ENCODE measurements around the gene SLC6A3. TPM values are rescaled to one million over a fixed set of nuclear protein-coding genes. Genes with fewer than 3 reads are reported as not detected.

SLC6A3 gene
- polyA plus RNA-seq, 3 donors, result not detected

DNA sequence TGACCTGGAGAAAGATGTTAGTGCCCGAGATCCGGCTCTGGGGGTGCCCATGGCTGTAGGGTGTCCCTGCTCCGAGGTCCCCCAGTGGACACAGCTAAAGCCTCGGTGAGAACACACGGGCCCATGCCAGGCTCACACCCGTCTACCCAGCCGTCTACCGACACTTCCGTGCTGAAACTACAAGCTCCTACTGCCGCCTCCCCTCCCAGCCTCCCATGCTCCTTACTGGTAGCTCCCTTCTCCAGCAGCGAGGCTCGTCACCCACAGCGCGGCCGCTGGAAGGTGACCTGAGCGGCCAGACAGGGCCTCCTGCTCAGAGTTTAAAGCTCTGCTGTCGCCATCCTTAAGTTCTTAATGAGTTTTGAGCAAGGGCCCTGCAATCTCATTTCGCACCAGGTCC, 67.1 kb downstream of the SLC6A3 start:
- 97% methylated on average over 18 of the region's 18 CpGs for WGBS (ENCODE audit: insufficient coverage)
- Histone ChIP-seq H4K20me1 (ENCODE audit: insufficient read depth, low read length) (no peaks in the 10 kb centered on the region), H2AFZ (ENCODE audit: insufficient read depth, low read depth, low read length, poor library complexity, severe bottlenecking) (no peak overlapping the region), H3K4me2 (replicated peaks; ENCODE audit: extremely low read depth, low read length, poor library complexity, severe bottlenecking) (no peak overlapping the region), H3K27me3 (ENCODE audit: control insufficient read depth in 2 of 2, insufficient read depth in 2 of 2, low read length in 2 of 2) (peaks cover 0 to 2% of the 10 kb centered on the region in 2 donors), H3K27ac (ENCODE audit: low read depth in 1 of 2, low read length in 2 of 2) (no peak overlapping the region), H3K4me1 (ENCODE audit: control insufficient read depth in 1 of 2, insufficient read depth in 2 of 2, low read length in 2 of 2) (no peaks in the 10 kb centered on the region), H3K36me3 (replicated peaks in 1 of 2; ENCODE audit: control insufficient read depth in 1 of 2, insufficient read depth in 2 of 2, low read length in 2 of 2) (no peaks in the 10 kb centered on the region), H3K9ac (ENCODE audit: insufficient read depth, low read length, poor library complexity, severe bottlenecking) (no peak overlapping the region), H3K9me3 (replicated peaks in 1 of 2; ENCODE audit: control insufficient read depth in 1 of 2, insufficient read depth in 1 of 2, low read length in 2 of 2) (peaks cover 7 to 13% of the 10 kb centered on the region in 2 donors), H3K79me2 (ENCODE audit: insufficient read depth, low read length) (no peaks in the 10 kb centered on the region), H3K4me3 (replicated peaks in 1 of 3; ENCODE audit: low read depth in 2 of 3, low read length in 3 of 3) (no peak overlapping the region)
- H3K27me3 Mint-ChIP-seq (ENCODE audit: low read depth in 3 of 3), result peaks cover 18 to 50% (median 28%) of the 10 kb centered on the region in 3 donors
- intact Hi-C loops (cut with micrococcal nuclease), result no loop called here
- H3K27ac Mint-ChIP-seq, result no peak overlapping the region
- H3K9me3 Mint-ChIP-seq, result peaks cover 6 to 15% (median 13%) of the 10 kb centered on the region in 7 donors
- no peak for DNase-seq
- no peaks in the 10 kb centered on the region for H3K36me3 Mint-ChIP-seq
- TF ChIP-seq, protein P1, sequence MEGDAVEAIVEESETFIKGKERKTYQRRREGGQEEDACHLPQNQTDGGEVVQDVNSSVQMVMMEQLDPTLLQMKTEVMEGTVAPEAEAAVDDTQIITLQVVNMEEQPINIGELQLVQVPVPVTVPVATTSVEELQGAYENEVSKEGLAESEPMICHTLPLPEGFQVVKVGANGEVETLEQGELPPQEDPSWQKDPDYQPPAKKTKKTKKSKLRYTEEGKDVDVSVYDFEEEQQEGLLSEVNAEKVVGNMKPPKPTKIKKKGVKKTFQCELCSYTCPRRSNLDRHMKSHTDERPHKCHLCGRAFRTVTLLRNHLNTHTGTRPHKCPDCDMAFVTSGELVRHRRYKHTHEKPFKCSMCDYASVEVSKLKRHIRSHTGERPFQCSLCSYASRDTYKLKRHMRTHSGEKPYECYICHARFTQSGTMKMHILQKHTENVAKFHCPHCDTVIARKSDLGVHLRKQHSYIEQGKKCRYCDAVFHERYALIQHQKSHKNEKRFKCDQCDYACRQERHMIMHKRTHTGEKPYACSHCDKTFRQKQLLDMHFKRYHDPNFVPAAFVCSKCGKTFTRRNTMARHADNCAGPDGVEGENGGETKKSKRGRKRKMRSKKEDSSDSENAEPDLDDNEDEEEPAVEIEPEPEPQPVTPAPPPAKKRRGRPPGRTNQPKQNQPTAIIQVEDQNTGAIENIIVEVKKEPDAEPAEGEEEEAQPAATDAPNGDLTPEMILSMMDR (IDR thresholded peaks at IDR 0.05), result no peak
- peaks cover 6% of the 10 kb centered on the region for H3K4me1 Mint-ChIP-seq
- no peak overlapping the region for H3K4me3 Mint-ChIP-seq

DNA sequence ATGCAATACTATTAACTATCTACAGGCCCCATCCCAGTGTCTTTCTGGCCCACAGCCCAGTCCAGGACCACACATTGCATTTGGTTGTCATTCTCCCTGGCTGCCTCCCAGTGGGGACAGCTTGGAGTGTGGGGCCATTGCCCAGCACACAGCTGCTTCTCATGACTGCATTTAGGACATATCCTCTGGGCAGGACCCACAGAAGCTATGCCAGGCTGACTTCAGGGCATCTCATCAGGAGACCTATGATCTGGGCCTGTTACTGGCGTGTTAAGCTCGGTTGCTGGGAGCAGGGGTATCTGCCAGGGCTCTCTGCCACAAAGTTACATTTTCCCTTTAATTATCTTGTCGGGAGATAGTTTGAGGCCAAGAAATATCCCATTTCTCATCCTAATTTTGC, 68.3 kb downstream of the SLC6A3 start:
- Mint-ChIP-seq H3K27ac (no peak overlapping the region), H3K4me1 (peaks cover 7% of the 10 kb centered on the region), H3K27me3 (ENCODE audit: low read depth in 3 of 3) (peaks cover 18 to 47% (median 27%) of the 10 kb centered on the region in 3 donors), H3K9me3 (peaks cover 6 to 15% (median 13%) of the 10 kb centered on the region in 7 donors), H3K4me3 (no peak overlapping the region), H3K36me3 (no peaks in the 10 kb centered on the region)
- Histone ChIP-seq H3K4me1 (ENCODE audit: control insufficient read depth in 1 of 2, insufficient read depth in 2 of 2, low read length in 2 of 2) (no peaks in the 10 kb centered on the region), H3K79me2 (ENCODE audit: insufficient read depth, low read length) (no peaks in the 10 kb centered on the region), H4K20me1 (ENCODE audit: insufficient read depth, low read length) (no peaks in the 10 kb centered on the region), H3K4me3 (replicated peaks in 1 of 3; ENCODE audit: low read depth in 2 of 3, low read length in 3 of 3) (no peak overlapping the region), H3K36me3 (replicated peaks in 1 of 2; ENCODE audit: control insufficient read depth in 1 of 2, insufficient read depth in 2 of 2, low read length in 2 of 2) (no peaks in the 10 kb centered on the region), H3K4me2 (replicated peaks; ENCODE audit: extremely low read depth, low read length, poor library complexity, severe bottlenecking) (no peak overlapping the region), H2AFZ (ENCODE audit: insufficient read depth, low read depth, low read length, poor library complexity, severe bottlenecking) (no peak overlapping the region), H3K9ac (ENCODE audit: insufficient read depth, low read length, poor library complexity, severe bottlenecking) (no peak overlapping the region), H3K27me3 (ENCODE audit: control insufficient read depth in 2 of 2, insufficient read depth in 2 of 2, low read length in 2 of 2) (peaks cover 0 to 2% of the 10 kb centered on the region in 2 donors), H3K27ac (ENCODE audit: low read depth in 1 of 2, low read length in 2 of 2) (no peak overlapping the region), H3K9me3 (replicated peaks in 1 of 2; ENCODE audit: control insufficient read depth in 1 of 2, insufficient read depth in 1 of 2, low read length in 2 of 2) (peaks cover 7 to 13% of the 10 kb centered on the region in 2 donors)
- WGBS (ENCODE audit: insufficient coverage), result 100% methylated on average over 2 of the region's 3 CpGs
- DNase-seq, result no peak
- TF ChIP-seq, protein P1 (IDR thresholded peaks at IDR 0.05), result no peak
- intact Hi-C loops (cut with micrococcal nuclease), result no loop called here
